Midbrain (tissue), 1 donor: ENCODE measurements around the gene LILRA2.
"Not testable (repeated sequence)": the region's sequence is repeated elsewhere in the genome, so short reads cannot be mapped to it uniquely, and the experiment has no call there.

ENCODE experiments used
- DNase-seq: peaks from one replicate; lab custom pipeline; 2025; lab: John Stamatoyannopoulos, UW

The LILRA2 gene

DNA sequence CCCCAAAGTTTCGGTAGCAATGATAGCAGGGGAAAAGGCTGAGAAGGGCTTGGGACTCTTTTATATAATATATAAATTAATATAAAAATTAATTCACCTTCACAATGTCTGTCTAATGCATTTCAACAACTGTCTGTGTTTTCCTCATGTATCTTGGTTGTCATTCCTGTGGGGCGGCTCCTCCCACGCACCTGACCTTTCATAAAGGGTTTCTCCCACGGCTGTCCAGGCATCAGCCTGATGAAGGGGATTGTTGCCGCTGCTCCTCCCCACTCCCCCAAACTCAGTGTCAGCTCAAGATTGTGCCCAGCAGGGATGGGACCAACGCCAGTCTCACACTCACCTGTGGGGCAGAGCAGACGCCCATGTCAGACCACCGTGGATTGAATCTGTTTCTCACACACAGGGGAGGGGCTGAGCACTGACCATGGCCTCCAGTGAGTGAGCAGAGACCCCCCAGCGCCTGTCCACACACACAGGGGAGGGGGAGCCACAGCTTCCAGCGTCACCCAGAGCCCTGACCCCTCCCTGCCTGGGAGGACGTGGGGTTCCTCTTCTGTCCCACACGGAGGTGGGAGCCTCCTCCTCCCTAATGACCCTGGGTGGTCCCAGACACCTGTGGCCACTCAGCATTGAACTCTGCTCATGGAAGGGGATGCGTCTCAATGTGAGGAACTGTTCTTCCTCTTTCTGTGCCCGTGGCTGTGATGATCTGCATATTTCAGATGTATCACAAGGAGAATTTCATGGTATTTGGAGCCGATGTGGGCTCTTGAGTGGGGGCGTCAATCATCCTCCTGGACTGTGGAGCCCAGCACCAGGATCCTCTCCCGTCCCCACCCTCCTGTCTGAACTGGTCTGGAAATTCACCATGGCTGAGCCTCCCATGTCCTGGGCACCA lies 1.6 kb upstream of the LILRA2 start:
- DNase-seq: not testable (repeated sequence)

DNA sequence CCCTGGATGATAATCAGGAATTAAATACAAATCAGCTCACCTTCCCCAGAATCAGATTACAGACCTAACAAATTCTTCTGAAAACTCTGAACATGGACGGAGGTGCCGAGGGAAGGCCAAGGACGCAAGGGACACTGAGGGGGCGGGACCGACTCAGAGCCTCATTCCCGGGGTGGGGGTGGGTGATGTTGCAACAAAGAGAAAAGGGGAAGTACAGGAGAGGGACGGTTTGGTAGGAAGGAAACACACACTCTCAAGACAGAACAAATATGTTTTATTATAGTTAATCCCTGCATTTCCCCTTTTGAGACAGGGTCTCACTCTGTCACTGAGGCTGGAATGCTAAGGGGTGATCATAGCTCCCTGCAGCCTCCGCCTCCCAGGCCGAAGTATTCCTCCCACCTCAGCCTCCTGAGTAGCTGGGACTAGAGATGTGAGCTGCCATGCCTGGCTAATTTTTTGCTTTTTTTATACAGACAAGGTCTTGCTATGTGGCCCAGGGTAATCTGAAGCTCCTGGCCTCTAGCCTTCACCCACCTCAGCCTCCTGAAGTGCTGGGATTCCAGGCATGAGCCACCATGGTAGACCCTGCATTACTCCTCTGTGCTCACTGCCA lies 786 bp upstream of the LILRA2 start:
- DNase-seq: no peak

DNA sequence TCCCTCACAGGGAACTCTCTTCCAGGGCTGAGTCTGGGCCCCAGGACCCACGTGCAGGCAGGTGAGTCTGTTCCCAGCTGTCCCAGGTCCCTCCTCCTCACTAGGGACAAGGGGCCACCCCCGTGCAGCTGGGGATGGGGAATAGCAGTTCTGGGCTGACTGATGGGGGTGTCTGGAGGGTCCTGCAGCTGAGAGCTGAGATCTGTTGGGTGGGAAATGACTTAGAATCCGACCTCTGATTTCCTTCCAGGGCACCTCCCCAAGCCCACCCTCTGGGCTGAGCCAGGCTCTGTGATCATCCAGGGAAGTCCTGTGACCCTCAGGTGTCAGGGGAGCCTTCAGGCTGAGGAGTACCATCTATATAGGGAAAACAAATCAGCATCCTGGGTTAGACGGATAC lies 461 bp downstream of the LILRA2 start:
- DNase-seq: no peak

- no peak for DNase-seq
These were observed 1.0 kb downstream of the LILRA2 start for GRCh38 chr19:54574527-54575056.

GRCh38 chr19:54575205-54575604 lies 1.6 kb downstream of the LILRA2 start:
- DNase-seq: not testable (repeated sequence)

- DNase-seq: no peak
These were observed 2.9 kb downstream of the LILRA2 start for GRCh38 chr19:54576411-54576976.

DNA sequence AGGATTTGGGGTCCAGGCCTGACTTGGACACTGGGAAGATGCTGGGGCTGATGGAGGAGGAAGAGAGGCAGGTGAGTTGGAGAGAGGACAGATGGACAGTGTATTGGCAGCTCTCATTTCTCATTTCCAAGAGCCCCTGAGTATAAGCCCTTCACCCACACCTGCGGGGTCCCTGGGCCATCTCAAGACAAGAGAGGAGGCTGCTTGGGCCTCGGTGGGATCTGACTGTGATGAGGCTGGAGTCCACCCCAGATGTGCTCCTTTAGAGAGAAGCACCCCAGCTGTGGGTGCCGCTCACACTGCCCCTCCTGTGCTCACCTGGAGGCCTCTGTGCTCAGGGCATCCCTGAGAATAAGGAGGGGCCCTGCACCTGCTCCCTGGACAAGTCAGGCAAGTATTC lies 3.7 kb downstream of the LILRA2 start:
- no peak for DNase-seq

DNA sequence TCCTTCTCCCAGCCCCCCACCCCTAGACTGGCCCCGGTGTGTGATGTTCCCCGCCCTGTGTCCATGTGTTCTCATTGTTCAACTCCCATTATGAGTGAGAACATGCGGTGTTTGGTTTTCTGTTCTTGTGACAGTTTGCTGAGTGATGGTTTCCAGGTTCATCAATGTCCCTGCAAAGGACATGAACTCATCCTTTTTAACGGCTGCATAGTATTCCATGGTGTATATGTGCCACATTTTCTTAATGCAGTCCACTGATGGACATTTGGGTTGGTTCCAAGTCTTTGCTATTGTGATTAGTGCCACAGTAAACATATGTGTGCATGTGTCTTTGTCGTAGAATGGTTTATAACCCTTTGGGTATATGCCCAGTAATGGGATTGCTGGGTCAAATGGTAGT lies 4.7 kb downstream of the LILRA2 start:
- not testable (repeated sequence) for DNase-seq

DNA sequence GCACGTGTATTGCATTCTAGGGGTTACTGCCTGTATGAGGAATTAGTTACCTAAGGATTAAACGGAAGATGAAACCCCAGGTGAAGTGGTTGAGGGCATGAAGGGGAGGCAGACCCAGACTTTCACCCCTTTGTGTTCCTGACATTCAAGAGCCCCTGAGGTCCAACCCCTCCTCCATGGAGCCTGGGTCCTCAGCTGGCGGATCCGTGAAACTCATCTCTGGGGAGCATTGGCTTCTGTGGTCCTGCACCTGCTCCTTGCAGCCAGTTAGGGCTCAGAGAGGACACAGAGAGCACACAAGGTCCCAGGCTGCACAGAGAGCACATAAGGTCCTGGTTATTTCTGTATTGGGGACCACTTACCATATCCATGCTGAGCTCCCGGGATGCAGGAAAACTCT lies 12.8 kb downstream of the LILRA2 start:
- no peak for DNase-seq

- DNase-seq: no peak
These were observed 13.4 kb downstream of the LILRA2 start for GRCh38 chr19:54587026-54587425.

DNA sequence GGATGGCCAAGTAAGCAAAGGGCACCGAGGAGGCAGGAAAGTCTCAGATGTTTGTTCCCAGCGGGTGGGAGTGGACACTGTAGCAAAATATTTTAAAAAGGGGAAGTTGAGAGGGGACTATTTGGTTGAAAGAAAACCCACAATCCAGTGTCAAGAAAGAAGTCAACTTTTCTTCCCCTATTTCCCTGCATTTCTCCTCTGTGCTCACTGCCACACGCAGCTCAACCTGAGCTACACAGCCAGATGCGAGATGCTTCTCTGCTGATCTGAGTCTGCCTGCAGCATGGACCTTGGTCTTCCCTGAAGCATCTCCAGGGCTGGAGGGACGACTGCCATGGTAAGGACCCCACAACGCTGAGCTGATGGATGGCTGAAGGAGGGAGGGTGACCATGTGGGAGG lies 19.9 kb downstream of the LILRA2 start, which contains the start of gene LILRA1:
LILRA1 (plus strand) TSS at position 188 of the 400 bp plus-strand sequence. CDS start 613 bp downstream, outside the sequence.
- not testable (repeated sequence) for DNase-seq

GRCh38 chr19:54593931-54594626 lies 20.5 kb downstream of the LILRA2 start:
- not testable (repeated sequence) for DNase-seq

- DNase-seq: no peak
These were observed 21.1 kb downstream of the LILRA2 start for GRCh38 chr19:54594737-54595136.

- not testable (repeated sequence) for DNase-seq
These were observed 22.3 kb downstream of the LILRA2 start for GRCh38 chr19:54595680-54596436.

DNA sequence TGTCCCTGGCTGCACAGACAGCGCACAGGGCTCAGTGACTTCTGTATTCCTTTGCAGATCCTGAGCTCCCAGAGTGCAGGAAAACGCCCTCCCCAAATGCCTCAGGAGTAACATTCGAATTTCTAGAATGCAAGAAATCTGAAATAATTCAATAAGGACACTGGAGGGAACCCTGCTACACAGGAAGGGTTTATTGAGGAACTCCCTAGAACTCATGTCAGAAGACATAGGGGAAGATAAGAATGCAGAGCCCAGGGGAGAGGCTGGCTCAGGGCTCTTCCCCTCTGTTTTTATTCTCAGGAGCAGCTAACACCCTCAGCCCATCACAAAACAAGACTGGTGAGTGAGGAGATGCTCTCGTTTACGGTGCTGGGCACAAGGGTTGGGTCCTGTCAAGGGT lies 26.6 kb downstream of the LILRA2 start:
- DNase-seq: no peak

GRCh38 chr19:54606230-54606629 lies 32.6 kb downstream of the LILRA2 start:
- no peak for DNase-seq

- DNase-seq: no peak
These were observed 33.5 kb downstream of the LILRA2 start for GRCh38 chr19:54606891-54607784.

- DNase-seq: no peak
These were observed 34.2 kb downstream of the LILRA2 start for GRCh38 chr19:54607785-54608150.

GRCh38 chr19:54608205-54608604 lies 34.6 kb downstream of the LILRA2 start:
- DNase-seq: no peak

DNA sequence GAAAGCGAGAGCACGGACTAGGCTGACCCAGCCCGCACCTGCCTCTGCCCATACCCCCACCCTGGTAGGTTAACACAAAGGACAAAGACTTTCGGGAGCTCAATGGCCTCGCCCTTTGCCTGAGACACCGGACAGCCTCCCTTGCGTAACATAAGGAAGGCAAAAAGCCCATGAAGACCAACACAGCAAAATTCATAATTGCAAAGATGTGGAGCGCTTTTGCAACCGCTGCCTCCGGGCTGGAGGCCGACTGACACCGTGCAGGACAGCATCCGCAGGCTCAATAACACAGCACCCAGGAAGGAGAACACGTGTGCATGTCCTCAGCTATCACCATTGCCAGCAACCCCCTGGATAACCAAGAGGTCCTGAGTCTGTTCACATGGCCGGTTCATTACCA lies 35.2 kb downstream of the LILRA2 start:
- DNase-seq: no peak
